Measurements from ENCODE around the gene LEF1. TPM values are rescaled to one million over a fixed set of nuclear protein-coding genes. Genes with fewer than 3 reads are reported as not detected.

LEF1 gene
- total RNA-seq (2014; rRNA removed; shearing (Covaris generic)) = 0.28 and 0.48 TPM in 2 replicates

GRCh38 chr4:108168671-108169523 lies at the start of gene LEF1:
Gene LEF1, minus strand, starts transcription at chr4:108168932. Its CDS starts 1,165 bp downstream, at chr4:108167767.
- Histone ChIP-seq H3K27me3 (ENCODE audit: control insufficient read depth, insufficient read depth, low read length) (peaks cover 100% of the 10 kb centered on the region), H3K4me3 (ENCODE audit: insufficient read depth, low read depth, low read length) (peak within 1 kb of the TSS; percentile 53), H3K36me3 (replicated peaks; ENCODE audit: control insufficient read depth, insufficient read depth, low read length) (no peaks in the 10 kb centered on the region)
- peak; percentile 87 for DNase-seq

GRCh38 chr4:108216510-108216909 lies 47.8 kb upstream of the LEF1 start:
- no peak overlapping the region for H3K4me3 ChIP-seq (ENCODE audit: insufficient read depth, low read depth, low read length)
- H3K27me3 ChIP-seq (ENCODE audit: control insufficient read depth, insufficient read depth, low read length) = no peaks in the 10 kb centered on the region
- DNase-seq = no peak
- H3K36me3 ChIP-seq (replicated peaks; ENCODE audit: control insufficient read depth, insufficient read depth, low read length) = no peaks in the 10 kb centered on the region

GRCh38 chr4:108215055-108215454 lies 46.3 kb upstream of the LEF1 start:
- Histone ChIP-seq H3K27me3 (ENCODE audit: control insufficient read depth, insufficient read depth, low read length) (no peaks in the 10 kb centered on the region), H3K36me3 (replicated peaks; ENCODE audit: control insufficient read depth, insufficient read depth, low read length) (no peaks in the 10 kb centered on the region), H3K4me3 (ENCODE audit: insufficient read depth, low read depth, low read length) (no peak overlapping the region)
- no peak for DNase-seq

GRCh38 chr4:108213723-108214122 lies 45.0 kb upstream of the LEF1 start:
- no peaks in the 10 kb centered on the region for H3K27me3 ChIP-seq (ENCODE audit: control insufficient read depth, insufficient read depth, low read length)
- DNase-seq = no peak
- no peaks in the 10 kb centered on the region for H3K36me3 ChIP-seq (replicated peaks; ENCODE audit: control insufficient read depth, insufficient read depth, low read length)
- no peak overlapping the region for H3K4me3 ChIP-seq (ENCODE audit: insufficient read depth, low read depth, low read length)

GRCh38 chr4:108213308-108213707 lies 44.6 kb upstream of the LEF1 start:
- H3K36me3 ChIP-seq (replicated peaks; ENCODE audit: control insufficient read depth, insufficient read depth, low read length) = no peaks in the 10 kb centered on the region
- no peak overlapping the region for H3K4me3 ChIP-seq (ENCODE audit: insufficient read depth, low read depth, low read length)
- H3K27me3 ChIP-seq (ENCODE audit: control insufficient read depth, insufficient read depth, low read length) = no peaks in the 10 kb centered on the region
- DNase-seq = no peak

- no peaks in the 10 kb centered on the region for H3K27me3 ChIP-seq (ENCODE audit: control insufficient read depth, insufficient read depth, low read length)
- no peak for DNase-seq
Measured at GRCh38 chr4:108210989-108211835, 42.5 kb upstream of the LEF1 start.

GRCh38 chr4:108209489-108209888 lies 40.8 kb upstream of the LEF1 start:
- H3K4me3 ChIP-seq (ENCODE audit: insufficient read depth, low read depth, low read length) = no peak overlapping the region
- no peaks in the 10 kb centered on the region for H3K36me3 ChIP-seq (replicated peaks; ENCODE audit: control insufficient read depth, insufficient read depth, low read length)
- no peaks in the 10 kb centered on the region for H3K27me3 ChIP-seq (ENCODE audit: control insufficient read depth, insufficient read depth, low read length)
- DNase-seq = no peak

More at GRCh38 chr4:108210989-108211835, 42.5 kb upstream of the LEF1 start:
- Histone ChIP-seq H3K4me3 (ENCODE audit: insufficient read depth, low read depth, low read length) (no peak overlapping the region), H3K36me3 (replicated peaks; ENCODE audit: control insufficient read depth, insufficient read depth, low read length) (no peaks in the 10 kb centered on the region)

GRCh38 chr4:108205859-108206258 lies 37.1 kb upstream of the LEF1 start:
- Histone ChIP-seq H3K36me3 (replicated peaks; ENCODE audit: control insufficient read depth, insufficient read depth, low read length) (no peaks in the 10 kb centered on the region), H3K27me3 (ENCODE audit: control insufficient read depth, insufficient read depth, low read length) (no peaks in the 10 kb centered on the region), H3K4me3 (ENCODE audit: insufficient read depth, low read depth, low read length) (no peak overlapping the region)
- DNase-seq = no peak

- Histone ChIP-seq H3K27me3 (ENCODE audit: control insufficient read depth, insufficient read depth, low read length) (no peaks in the 10 kb centered on the region), H3K4me3 (ENCODE audit: insufficient read depth, low read depth, low read length) (no peak overlapping the region), H3K36me3 (replicated peaks; ENCODE audit: control insufficient read depth, insufficient read depth, low read length) (no peaks in the 10 kb centered on the region)
- DNase-seq = no peak
Measured at GRCh38 chr4:108204518-108204917, 35.8 kb upstream of the LEF1 start.

- no peak for DNase-seq
- Histone ChIP-seq H3K36me3 (replicated peaks; ENCODE audit: control insufficient read depth, insufficient read depth, low read length) (no peaks in the 10 kb centered on the region), H3K4me3 (ENCODE audit: insufficient read depth, low read depth, low read length) (no peak overlapping the region), H3K27me3 (ENCODE audit: control insufficient read depth, insufficient read depth, low read length) (no peaks in the 10 kb centered on the region)
Measured at GRCh38 chr4:108203377-108203776, 34.6 kb upstream of the LEF1 start.

GRCh38 chr4:108201774-108202173 lies 33.0 kb upstream of the LEF1 start:
- H3K36me3 ChIP-seq (replicated peaks; ENCODE audit: control insufficient read depth, insufficient read depth, low read length) = no peaks in the 10 kb centered on the region
- no peak overlapping the region for H3K4me3 ChIP-seq (ENCODE audit: insufficient read depth, low read depth, low read length)
- no peaks in the 10 kb centered on the region for H3K27me3 ChIP-seq (ENCODE audit: control insufficient read depth, insufficient read depth, low read length)
- DNase-seq = no peak

GRCh38 chr4:108199881-108200280 lies 31.1 kb upstream of the LEF1 start:
- Histone ChIP-seq H3K27me3 (ENCODE audit: control insufficient read depth, insufficient read depth, low read length) (peaks cover 4% of the 10 kb centered on the region; the same call in 1 of the 2 replicates), H3K4me3 (ENCODE audit: insufficient read depth, low read depth, low read length) (no peak overlapping the region), H3K36me3 (replicated peaks; ENCODE audit: control insufficient read depth, insufficient read depth, low read length) (no peaks in the 10 kb centered on the region)
- no peak for DNase-seq

GRCh38 chr4:108193886-108194672 lies 25.3 kb upstream of the LEF1 start:
- Histone ChIP-seq H3K4me3 (ENCODE audit: insufficient read depth, low read depth, low read length) (no peak overlapping the region), H3K27me3 (ENCODE audit: control insufficient read depth, insufficient read depth, low read length) (peaks cover 35% of the 10 kb centered on the region; the same call in 1 of the 2 replicates), H3K36me3 (replicated peaks; ENCODE audit: control insufficient read depth, insufficient read depth, low read length) (no peaks in the 10 kb centered on the region)
- DNase-seq = peak; percentile 72

- H3K36me3 ChIP-seq (replicated peaks; ENCODE audit: control insufficient read depth, insufficient read depth, low read length) = no peaks in the 10 kb centered on the region
- DNase-seq = no peak
- H3K4me3 ChIP-seq (ENCODE audit: insufficient read depth, low read depth, low read length) = no peak overlapping the region
- peaks cover 37% of the 10 kb centered on the region; the same call in 1 of the 2 replicates for H3K27me3 ChIP-seq (ENCODE audit: control insufficient read depth, insufficient read depth, low read length)
Measured at GRCh38 chr4:108192935-108193334, 24.2 kb upstream of the LEF1 start.
